Mesothelial cell of epicardium (in vitro differentiated cells): Measurements from ENCODE around the gene TANC2. TPM values are rescaled to one million over a fixed set of nuclear protein-coding genes. Genes with fewer than 3 reads are reported as not detected.

Experiments used
- DNase-seq, 2 experiments: peaks; one replicate each; pipeline ENCODE4 v3.0.0; 2021; ENCODE audit warnings: low spot score in 2 of 2; ENCODE audit not compliant: unreplicated experiment in 2 of 2
- H3K27ac Mint-ChIP-seq: 2 replicates; pipeline ENCODE4 v1.8.0; 2021; ENCODE audit warnings: mixed read lengths
- H3K27me3 Mint-ChIP-seq: 2 replicates; pipeline ENCODE4 v1.8.0; 2021; ENCODE audit warnings: low read depth, mixed read lengths
- H3K36me3 Mint-ChIP-seq: 2 replicates; pipeline ENCODE4 v1.8.0; 2021; ENCODE audit warnings: mixed read lengths
- H3K4me1 Mint-ChIP-seq: 2 replicates; pipeline ENCODE4 v1.8.0; 2021; ENCODE audit warnings: mixed read lengths
- H3K4me3 Mint-ChIP-seq: 2 replicates; pipeline ENCODE4 v1.8.0; 2021; ENCODE audit warnings: mild to moderate bottlenecking, moderate library complexity, mixed read lengths
- H3K9me3 Mint-ChIP-seq: 2 replicates; pipeline ENCODE4 v1.8.0; 2021; ENCODE audit warnings: mixed read lengths
- CTCF ChIP-seq: fragments of 200-600 bp; sonication (generic); IDR thresholded peaks from one replicate; pipeline ENCODE4 v1.5.0; 2021; ENCODE audit warnings: antibody characterized with exemption; ENCODE audit not compliant: unreplicated experiment
- total RNA-seq: library from RNA; stranded (reverse); gene quantifications from 3 replicates; pipeline ENCODE4 v1.2.1, GENCODE V29; 2021

Gene TANC2
- total RNA-seq, 1 donor from 2014 or later, result 96.8 TPM

DNA sequence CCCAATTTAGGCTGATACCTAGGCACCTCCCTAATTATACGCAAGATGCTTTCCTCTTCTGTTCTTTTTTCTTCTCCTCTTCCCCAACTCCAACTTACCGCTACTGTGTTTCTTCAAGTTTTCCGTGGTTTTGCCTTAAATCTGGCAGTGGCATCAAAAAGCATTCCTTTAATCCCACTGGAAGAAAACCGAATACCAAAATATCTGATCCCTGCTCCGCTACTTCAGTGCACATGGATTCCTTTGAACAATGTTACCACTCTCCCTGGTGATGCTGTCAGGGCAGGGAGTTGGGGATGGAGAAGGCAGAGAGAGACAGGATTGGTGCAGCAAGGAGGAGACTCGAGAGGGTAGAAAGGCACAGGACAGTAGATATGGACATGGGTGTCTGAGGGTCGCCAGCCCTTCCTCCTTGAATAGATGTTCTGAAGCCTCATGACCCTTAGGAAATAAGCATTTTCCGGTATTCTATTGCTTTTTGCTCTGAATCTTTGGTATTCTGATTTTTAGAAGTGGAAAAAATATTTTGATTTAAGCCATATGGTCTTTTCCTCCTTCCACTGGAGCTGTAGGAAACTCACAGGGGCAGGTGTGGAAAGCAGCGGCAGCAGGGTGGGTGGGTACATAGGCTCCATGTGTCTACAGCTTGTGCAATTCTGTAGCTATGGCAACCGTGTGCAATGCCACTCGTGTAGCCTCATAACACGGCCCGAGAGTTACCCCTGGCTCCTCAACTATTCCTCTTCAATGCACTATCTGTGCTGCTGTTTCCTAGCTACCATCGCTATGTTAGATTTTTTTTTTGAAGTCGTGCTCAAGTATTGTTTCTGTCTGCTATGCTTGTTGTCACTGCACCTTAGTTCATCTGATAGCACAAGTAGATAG is 32.3 kb upstream of the TANC2 start:
- H3K27me3 Mint-ChIP-seq, result peaks cover 6% of the 10 kb centered on the region
- H3K27ac Mint-ChIP-seq, result no peak overlapping the region
- H3K36me3 Mint-ChIP-seq, result no peaks in the 10 kb centered on the region

GRCh38 chr17:62935098-62935497 is 30.9 kb upstream of the TANC2 start:
- H3K9me3 Mint-ChIP-seq, result peaks cover 24% of the 10 kb centered on the region
- no peak overlapping the region for H3K4me3 Mint-ChIP-seq
- H3K27ac Mint-ChIP-seq, result no peak overlapping the region
- H3K36me3 Mint-ChIP-seq, result peaks cover 4% of the 10 kb centered on the region
- peaks cover 6% of the 10 kb centered on the region for H3K27me3 Mint-ChIP-seq
- no peak for TF ChIP-seq CTCF
- H3K4me1 Mint-ChIP-seq, result peaks cover 6% of the 10 kb centered on the region
- DNase-seq, result no peak

More for the DNA sequence above, 32.3 kb upstream of the TANC2 start:
- no peak for TF ChIP-seq CTCF
- peaks cover 11% of the 10 kb centered on the region for H3K9me3 Mint-ChIP-seq
- peaks cover 6% of the 10 kb centered on the region for H3K4me1 Mint-ChIP-seq
- H3K4me3 Mint-ChIP-seq, result no peak overlapping the region
- DNase-seq, result no peak

DNA sequence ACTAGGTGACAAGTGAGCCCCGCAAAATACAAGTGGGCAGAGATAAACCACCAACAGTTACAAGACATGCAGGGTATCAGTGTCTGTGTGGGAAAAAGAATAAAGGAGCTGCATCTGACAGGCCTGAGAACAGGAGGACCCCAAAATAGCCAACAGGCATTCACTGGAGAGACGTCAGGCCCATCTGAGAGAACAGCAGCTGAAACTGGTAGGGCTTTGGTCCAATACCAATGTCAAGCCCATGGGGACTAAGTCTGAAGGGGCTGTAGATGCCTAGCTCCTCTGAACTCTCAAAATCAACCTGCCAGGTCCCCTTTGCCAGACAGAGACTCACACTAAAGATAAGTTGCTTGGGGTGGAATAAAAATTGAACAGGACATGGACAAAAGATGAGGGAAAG is 30.5 kb upstream of the TANC2 start:
- Mint-ChIP-seq H3K9me3 (peaks cover 24% of the 10 kb centered on the region), H3K27me3 (peaks cover 6% of the 10 kb centered on the region), H3K4me3 (no peak overlapping the region), H3K4me1 (peaks cover 6% of the 10 kb centered on the region), H3K36me3 (peaks cover 4% of the 10 kb centered on the region), H3K27ac (no peak overlapping the region)
- no peak for DNase-seq
- no peak for TF ChIP-seq CTCF

DNA sequence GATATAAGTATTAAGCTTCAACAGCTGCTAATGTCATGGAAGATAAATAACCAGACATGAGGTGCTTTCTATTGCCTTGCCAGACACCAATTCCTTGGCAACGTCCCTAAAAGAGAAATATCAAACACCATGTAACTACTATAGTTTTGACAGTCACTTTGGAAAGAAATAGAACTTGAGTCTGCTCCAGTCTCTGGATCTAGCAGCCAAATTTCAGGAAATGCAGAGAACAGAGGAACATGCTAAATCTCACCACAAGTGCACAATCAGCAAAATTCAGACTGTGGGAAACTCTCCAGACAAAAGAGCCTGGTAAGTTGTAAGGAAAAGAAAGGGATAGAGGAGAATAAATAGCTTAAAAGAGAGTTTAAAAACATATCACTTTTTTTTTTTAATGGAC is 28.4 kb upstream of the TANC2 start:
- no peak for DNase-seq
- H3K4me1 Mint-ChIP-seq, result peaks cover 6% of the 10 kb centered on the region
- no peak for TF ChIP-seq CTCF

GRCh38 chr17:62941358-62941991 is 24.6 kb upstream of the TANC2 start:
- H3K36me3 Mint-ChIP-seq, result peaks cover 11% of the 10 kb centered on the region
- H3K4me1 Mint-ChIP-seq, result no peaks in the 10 kb centered on the region
- peaks cover 43% of the 10 kb centered on the region for H3K9me3 Mint-ChIP-seq
- TF ChIP-seq CTCF, result no peak
- H3K4me3 Mint-ChIP-seq, result no peak overlapping the region
- DNase-seq, result no peak
- no peaks in the 10 kb centered on the region for H3K27me3 Mint-ChIP-seq
- no peak overlapping the region for H3K27ac Mint-ChIP-seq

More for the DNA sequence above, 28.4 kb upstream of the TANC2 start:
- Mint-ChIP-seq H3K27ac (no peak overlapping the region), H3K4me3 (no peak overlapping the region), H3K9me3 (peaks cover 41% of the 10 kb centered on the region), H3K36me3 (peaks cover 11% of the 10 kb centered on the region), H3K27me3 (peaks cover 6% of the 10 kb centered on the region)
